Left cardiac atrium (tissue), 4 donors: ENCODE results near the gene COL7A1. TPM values are rescaled to one million over a fixed set of nuclear protein-coding genes. Genes with fewer than 3 reads are reported as not detected.

ENCODE experiments used
- ATAC-seq, 2 donors: fragments of 200-7000 bp; cut with Tn5 transposase; one replicate each; pipeline ENCODE4 v1.9.1; 2020; ENCODE audit warnings: mild to moderate bottlenecking in 2 of 2, moderate library complexity in 2 of 2
- DNase-seq: peaks from one replicate; pipeline ENCODE4 v3.0.0-alpha.2; 2020
- intact Hi-C, 2 donors: fragments of 100-400 bp; cut with DNase I; formaldehyde crosslinking; loops; one replicate each; pipeline versions ENCODE4 v1.14.1 to v1.15.1; 2022 to 2023
- microRNA-seq, 2 donors: library from miRNA; unstranded; fragments of <30 nt; microRNA quantifications; one replicate each; pipeline ENCODE4 v1.2.0, GENCODE V29; 2020
- total RNA-seq, 2 donors: library from RNA; stranded (reverse); fragmentation: NEBNext Ultra II Directional; extraction: Animal tissue kit (Norgen Biotek cat#: 25700); gene quantifications; one replicate each; pipeline ENCODE4 v1.2.1, GENCODE V29; 2021
- donor health status: DM: no; HTN: yes; CAD: no.
- donor health status: DM: no; HTN: yes; CAD: no; lungs with severe emphysema.
- donor health status: DM: yes; HTN: yes; CAD: no.
- donor health status: Dilated cardiomyopathy.

COL7A1 gene
- total RNA-seq, 2 donors from 2014 or later = 5.2 to 5.5 TPM

GRCh38 chr3:48528048-48528447 is 67.1 kb downstream of the COL7A1 start:
- ATAC-seq (no peak), DNase-seq (no peak)
- intact Hi-C loops = no loop called here

- ATAC-seq (no peak), DNase-seq (no peak)
- intact Hi-C loops = no loop called here
These were observed 70.2 kb downstream of the COL7A1 start for GRCh38 chr3:48524970-48525369.

DNA sequence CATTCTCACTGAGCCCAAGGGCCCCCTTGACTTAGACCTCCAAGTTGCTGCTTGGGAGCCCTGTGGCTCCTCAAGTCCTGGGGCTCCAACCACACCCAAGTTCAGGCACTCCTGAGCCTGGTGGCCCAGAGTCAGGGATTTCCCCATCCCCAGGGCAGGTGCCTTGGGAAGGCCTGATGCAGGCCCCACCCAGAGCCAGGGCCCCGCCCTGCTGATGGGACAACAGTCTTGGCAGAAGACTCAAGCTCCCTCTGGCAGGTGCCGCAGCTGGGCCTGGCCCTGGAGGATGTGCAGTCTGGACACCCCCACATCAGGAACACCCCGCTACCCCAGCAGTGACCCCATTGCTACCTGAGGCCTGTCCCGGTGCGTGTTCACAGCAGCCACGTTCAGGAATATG is 73.5 kb downstream of the COL7A1 start:
- ATAC-seq (no peak), DNase-seq (no peak)
- intact Hi-C loops = no loop called here

- DNase-seq (no peak), ATAC-seq (no peak)
- intact Hi-C loops = no loop called here
These were observed 75.9 kb downstream of the COL7A1 start for GRCh38 chr3:48519277-48519643.

GRCh38 chr3:48518638-48519276 is 76.4 kb downstream of the COL7A1 start:
- ATAC-seq = no peak
- no peak for DNase-seq

GRCh38 chr3:48518069-48518468 is 77.1 kb downstream of the COL7A1 start:
- no peak for ATAC-seq
- no peak for DNase-seq
- intact Hi-C loops = no loop called here

More at GRCh38 chr3:48518638-48519276, 76.4 kb downstream of the COL7A1 start:
- intact Hi-C loops = no loop called here

DNA sequence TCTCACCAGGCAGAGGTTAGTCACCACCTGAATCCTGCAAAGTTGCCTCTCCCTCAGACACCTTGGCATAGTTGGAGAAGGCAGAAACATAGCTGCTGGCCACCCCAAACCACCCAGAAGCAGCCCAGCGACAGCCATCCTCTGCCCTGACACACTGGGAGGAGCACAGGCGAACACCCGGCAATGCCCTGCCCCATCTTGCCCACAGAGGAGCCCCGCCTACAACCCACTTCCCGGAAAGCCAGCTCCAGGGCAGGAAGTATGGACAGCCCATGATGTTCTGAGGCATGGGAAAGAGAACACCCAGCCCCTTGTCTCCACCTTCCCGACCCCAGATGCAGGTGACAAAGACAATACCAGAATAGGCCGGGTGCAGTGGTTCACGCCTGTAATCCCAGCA is 78.6 kb downstream of the COL7A1 start:
- ATAC-seq (no peak), DNase-seq (no peak)
- intact Hi-C loops = no loop called here

DNA sequence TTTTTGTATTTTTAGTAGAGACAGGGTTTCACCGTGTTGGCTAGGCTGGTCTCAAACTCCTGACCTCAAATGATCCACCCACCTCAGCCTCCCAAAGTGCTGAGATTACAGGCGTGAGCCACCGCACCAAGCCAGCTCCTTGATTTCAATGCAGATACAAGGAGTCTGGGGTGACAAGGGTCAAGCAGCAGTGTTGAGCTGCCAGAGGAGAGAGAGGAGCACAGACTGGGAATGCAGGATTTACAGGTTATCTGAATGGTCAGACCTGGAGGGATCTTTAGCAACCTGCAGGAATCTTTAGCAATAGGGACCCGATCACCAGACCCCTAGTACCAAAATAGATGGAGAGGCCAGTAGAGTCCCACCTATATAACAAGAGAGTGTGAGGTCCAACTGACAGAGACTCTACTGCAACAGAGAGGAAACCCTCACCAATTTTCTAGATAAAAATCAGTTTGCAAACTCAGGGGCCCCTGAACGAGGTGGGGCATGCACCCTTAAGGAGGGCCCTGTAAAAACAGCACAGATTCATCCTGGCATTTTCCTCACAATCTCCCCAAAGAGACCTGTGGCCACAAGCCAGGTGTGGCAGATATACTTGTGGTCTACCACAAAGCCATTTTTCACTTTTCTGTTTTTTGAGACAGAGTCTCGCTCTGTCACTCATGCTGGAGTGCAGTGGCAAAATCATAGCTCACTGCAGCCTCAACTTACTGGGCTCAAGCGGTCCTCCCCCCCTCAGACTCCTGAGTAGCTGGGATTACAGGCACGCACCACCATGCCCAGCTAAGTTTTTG is 80.5 kb downstream of the COL7A1 start:
- DNase-seq (no peak), ATAC-seq (no peak)
- intact Hi-C loops = no loop called here

Small RNAs within 50 kb of the gene (microRNA-seq; reads per million reads assigned to microRNA genes)
- gene MIR4793 (0 reads per million in 2 donors), gene MIR6823 (0 reads per million in 2 donors), gene MIR711 (0 reads per million in 2 donors)

Other genes with a start within 250 kb of the COL7A1 start
- not detected for gene FBXW12, start 223.1 kb downstream of the COL7A1 start, total RNA-seq
- 10 to 100 TPM; 43.3 to 55.0 TPM for gene PLXNB1, start 165.2 kb downstream of the COL7A1 start, total RNA-seq
- 10 to 100 TPM in 1 of 2 donors, 1 to 10 TPM in 1; 7.0 to 10.9 TPM for gene CCDC51, start 155.2 kb downstream of the COL7A1 start, total RNA-seq
- gene TMA7, start 155.1 kb downstream of the COL7A1 start, total RNA-seq = 100 to 1,000 TPM; 190 to 238 TPM
- gene ATRIP, start 148.6 kb downstream of the COL7A1 start, total RNA-seq = 1 to 10 TPM; 3.9 to 5.7 TPM
- 100 to 1,000 TPM in 1 of 2 donors, 10 to 100 TPM in 1; 73.3 to 108 TPM for gene SHISA5, start 91.2 kb downstream of the COL7A1 start, total RNA-seq
- gene PFKFB4, start 38.5 kb downstream of the COL7A1 start, total RNA-seq = 1 to 10 TPM; 2.0 to 2.9 TPM
- gene UCN2, start 31.5 kb downstream of the COL7A1 start, total RNA-seq = not detected
- 100 to 1,000 TPM; 583 to 651 TPM for gene UQCRC1, start 14.3 kb upstream of the COL7A1 start, total RNA-seq
- gene TMEM89, start 26.4 kb upstream of the COL7A1 start, total RNA-seq = not detected
- 10 to 100 TPM; 11.2 to 14.6 TPM for gene SLC26A6, start 40.1 kb upstream of the COL7A1 start, total RNA-seq
- gene CELSR3, start 67.6 kb upstream of the COL7A1 start, total RNA-seq = under 1 TPM; 0.24 to 0.39 TPM
- 10 to 100 TPM; 19.4 to 27.8 TPM for gene NCKIPSD, start 90.6 kb upstream of the COL7A1 start, total RNA-seq
- gene IP6K2, start 121.9 kb upstream of the COL7A1 start, total RNA-seq = 10 to 100 TPM; 24.0 to 38.4 TPM